NCI-H1092 (cell line): ENCODE data around the gene TRAPPC6A.
"Not testable (repeated sequence)": the region's sequence is repeated elsewhere in the genome, so short reads cannot be mapped to it uniquely, and the experiment has no call there.

ENCODE experiments used
- DNase-seq: peaks from one replicate; lab custom pipeline; 2025; lab: John Stamatoyannopoulos, UW

Gene TRAPPC6A

GRCh38 chr19:45130236-45130635, 47.8 kb downstream of the TRAPPC6A start:
- DNase-seq: no peak

GRCh38 chr19:45128806-45129205, 49.2 kb downstream of the TRAPPC6A start:
- no peak for DNase-seq

GRCh38 chr19:45128146-45128545, 49.9 kb downstream of the TRAPPC6A start:
- DNase-seq: no peak

- no peak for DNase-seq
These were observed 51.4 kb downstream of the TRAPPC6A start for GRCh38 chr19:45126654-45127053.

GRCh38 chr19:45125975-45126493, 52.0 kb downstream of the TRAPPC6A start:
- DNase-seq: no peak

GRCh38 chr19:45125360-45125759, 52.7 kb downstream of the TRAPPC6A start:
- DNase-seq: no peak

- DNase-seq: no peak
These were observed 54.0 kb downstream of the TRAPPC6A start for GRCh38 chr19:45124021-45124420.

GRCh38 chr19:45123440-45123850, 54.6 kb downstream of the TRAPPC6A start:
- no peak for DNase-seq

- no peak for DNase-seq
These were observed 55.2 kb downstream of the TRAPPC6A start for GRCh38 chr19:45122832-45123231.

GRCh38 chr19:45121827-45122345, 56.2 kb downstream of the TRAPPC6A start:
- DNase-seq: no peak

GRCh38 chr19:45119582-45119981, 58.5 kb downstream of the TRAPPC6A start:
- DNase-seq: no peak

- DNase-seq: not testable (repeated sequence)
These were observed 59.3 kb downstream of the TRAPPC6A start for GRCh38 chr19:45118591-45119355.

GRCh38 chr19:45118106-45118505, 59.9 kb downstream of the TRAPPC6A start:
- DNase-seq: no peak

- DNase-seq: no peak
These were observed 60.4 kb downstream of the TRAPPC6A start for GRCh38 chr19:45117671-45118070.

- DNase-seq: no peak
These were observed 60.9 kb downstream of the TRAPPC6A start for GRCh38 chr19:45117167-45117594.

- DNase-seq: peak; percentile 35
These were observed 62.0 kb downstream of the TRAPPC6A start for GRCh38 chr19:45115809-45116615.

- DNase-seq: no peak
These were observed 63.9 kb downstream of the TRAPPC6A start for GRCh38 chr19:45114116-45114515.

GRCh38 chr19:45113628-45114027, 64.4 kb downstream of the TRAPPC6A start:
- peak; percentile 41 for DNase-seq
